Chondrocyte (in vitro differentiated cells): ENCODE measurements around the gene ZNF775. TPM values are rescaled to one million over a fixed set of nuclear protein-coding genes. Genes with fewer than 3 reads are reported as not detected.

Experiments used
- DNase-seq: peaks from one replicate; pipeline ENCODE4 v3.0.0; 2021; ENCODE audit warnings: mixed read lengths, low spot score
- H3K27ac Mint-ChIP-seq: one replicate; pipeline ENCODE4 v1.8.0; 2021; ENCODE audit warnings: mild to moderate bottlenecking, moderate library complexity, mixed read lengths; ENCODE audit not compliant: unreplicated experiment
- H3K27me3 Mint-ChIP-seq: 2 replicates; pipeline ENCODE4 v1.8.0; 2021; ENCODE audit warnings: low read depth, mixed read lengths
- H3K36me3 Mint-ChIP-seq: 2 replicates; pipeline ENCODE4 v1.8.0; 2021; ENCODE audit warnings: low read depth, mixed read lengths
- H3K4me1 Mint-ChIP-seq: 2 replicates; pipeline ENCODE4 v1.8.0; 2021; ENCODE audit warnings: low read depth, mild to moderate bottlenecking, mixed read lengths
- H3K4me3 Mint-ChIP-seq: one replicate; pipeline ENCODE4 v1.8.0; 2021; ENCODE audit warnings: mild to moderate bottlenecking, moderate library complexity, mixed read lengths; ENCODE audit not compliant: unreplicated experiment
- H3K9me3 Mint-ChIP-seq: 2 replicates; pipeline ENCODE4 v1.8.0; 2021; ENCODE audit warnings: low read depth, mixed read lengths
- total RNA-seq: library from RNA; stranded (reverse); gene quantifications from 3 replicates; pipeline ENCODE4 v1.2.1, GENCODE V29; 2021
- TF ChIP-seq, protein P1 (sequence below): fragments of 200-600 bp; sonication (generic); IDR thresholded peaks from 2 replicates; pipeline ENCODE4 v1.5.0; 2021; ENCODE audit warnings: antibody characterized with exemption, mild to moderate bottlenecking, moderate library complexity

ZNF775 gene
- total RNA-seq, 1 donor from 2014 or later = 6.0 TPM

DNA sequence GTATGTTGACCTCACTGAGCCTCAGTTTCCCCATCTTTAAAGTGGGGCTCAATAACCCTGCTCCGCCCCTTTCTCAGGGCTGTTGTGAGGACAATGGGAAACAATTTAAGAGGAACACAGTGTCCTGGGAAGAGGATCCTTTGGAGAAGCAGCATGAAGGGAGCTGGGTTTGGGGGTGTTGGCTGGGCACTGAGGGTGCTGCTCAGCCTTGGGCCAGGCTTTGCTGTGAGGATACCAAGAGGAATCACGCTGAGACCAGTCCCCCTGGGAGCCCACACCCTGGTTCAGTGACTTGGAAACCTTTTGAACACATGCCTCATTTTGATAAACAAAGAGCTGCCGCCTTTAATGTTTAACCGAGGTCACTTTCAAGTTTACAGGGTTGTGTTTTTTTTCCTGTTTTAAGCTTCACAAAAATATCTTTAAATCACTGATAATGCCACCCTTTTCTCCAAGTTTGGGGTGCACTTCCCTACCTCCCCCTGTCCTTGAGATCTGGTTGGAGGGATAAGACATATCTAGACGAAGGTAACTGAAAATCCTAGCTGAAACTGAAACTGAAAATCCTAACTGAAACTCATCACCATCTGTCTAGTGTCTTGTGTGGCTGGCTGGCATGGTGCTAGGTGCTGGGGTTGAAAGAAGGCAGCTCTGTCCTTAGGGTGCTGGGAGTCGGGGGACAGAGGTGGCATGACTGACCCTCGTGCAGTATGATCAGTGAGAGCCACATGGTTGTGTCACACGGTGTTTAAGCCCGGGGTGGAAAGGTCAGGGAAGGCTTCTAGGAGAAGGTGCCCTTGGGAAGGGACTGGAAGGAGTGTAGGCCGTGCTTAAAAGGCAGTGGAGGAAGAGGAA is 27.7 kb downstream of the ZNF775 start:
- TF ChIP-seq, protein P1, sequence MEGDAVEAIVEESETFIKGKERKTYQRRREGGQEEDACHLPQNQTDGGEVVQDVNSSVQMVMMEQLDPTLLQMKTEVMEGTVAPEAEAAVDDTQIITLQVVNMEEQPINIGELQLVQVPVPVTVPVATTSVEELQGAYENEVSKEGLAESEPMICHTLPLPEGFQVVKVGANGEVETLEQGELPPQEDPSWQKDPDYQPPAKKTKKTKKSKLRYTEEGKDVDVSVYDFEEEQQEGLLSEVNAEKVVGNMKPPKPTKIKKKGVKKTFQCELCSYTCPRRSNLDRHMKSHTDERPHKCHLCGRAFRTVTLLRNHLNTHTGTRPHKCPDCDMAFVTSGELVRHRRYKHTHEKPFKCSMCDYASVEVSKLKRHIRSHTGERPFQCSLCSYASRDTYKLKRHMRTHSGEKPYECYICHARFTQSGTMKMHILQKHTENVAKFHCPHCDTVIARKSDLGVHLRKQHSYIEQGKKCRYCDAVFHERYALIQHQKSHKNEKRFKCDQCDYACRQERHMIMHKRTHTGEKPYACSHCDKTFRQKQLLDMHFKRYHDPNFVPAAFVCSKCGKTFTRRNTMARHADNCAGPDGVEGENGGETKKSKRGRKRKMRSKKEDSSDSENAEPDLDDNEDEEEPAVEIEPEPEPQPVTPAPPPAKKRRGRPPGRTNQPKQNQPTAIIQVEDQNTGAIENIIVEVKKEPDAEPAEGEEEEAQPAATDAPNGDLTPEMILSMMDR = no peak
- no peaks in the 10 kb centered on the region for H3K27me3 Mint-ChIP-seq
- H3K9me3 Mint-ChIP-seq = no peaks in the 10 kb centered on the region
- peak overlapping the region; percentile 81 for H3K27ac Mint-ChIP-seq
- H3K4me3 Mint-ChIP-seq = peak overlapping the region; percentile 82
- peaks cover 3% of the 10 kb centered on the region for H3K36me3 Mint-ChIP-seq
- H3K4me1 Mint-ChIP-seq = peaks cover 35% of the 10 kb centered on the region
- DNase-seq = peak; percentile 48

DNA sequence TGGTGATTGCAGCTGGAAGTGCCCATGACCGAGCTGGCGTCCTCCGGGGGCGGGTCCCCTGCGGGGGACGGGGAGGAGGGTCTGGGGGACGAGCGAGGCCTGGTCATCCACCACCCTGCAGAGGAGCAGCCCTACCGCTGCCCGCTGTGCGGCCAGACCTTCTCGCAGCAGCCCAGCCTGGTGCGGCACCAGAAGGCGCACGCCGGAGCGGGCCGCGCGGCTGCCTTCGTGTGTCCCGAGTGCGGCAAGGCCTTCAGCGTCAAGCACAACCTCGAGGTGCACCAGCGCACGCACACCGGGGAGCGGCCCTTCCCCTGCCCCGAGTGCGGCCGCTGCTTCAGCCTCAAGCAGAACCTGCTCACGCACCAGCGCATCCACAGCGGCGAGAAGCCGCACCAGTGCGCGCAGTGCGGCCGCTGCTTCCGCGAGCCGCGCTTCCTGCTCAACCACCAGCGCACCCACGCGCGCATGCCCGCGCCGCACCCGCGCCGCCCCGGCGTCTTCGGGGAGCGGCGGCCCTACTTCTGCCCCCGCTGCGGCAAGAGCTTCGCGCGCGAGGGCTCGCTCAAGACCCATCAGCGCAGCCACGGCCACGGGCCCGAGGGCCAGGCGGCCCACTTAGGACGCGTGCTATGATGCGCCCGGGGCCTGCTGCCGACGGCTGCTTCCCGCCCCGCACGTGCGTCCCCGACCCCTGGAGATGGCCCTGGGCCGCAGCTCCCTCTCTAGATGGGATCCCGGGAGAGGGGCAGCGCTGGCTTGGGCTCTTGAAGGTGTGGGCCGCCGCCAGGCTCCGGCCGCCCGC is 28.7 kb downstream of the ZNF775 start:
- DNase-seq = peak; percentile 84
- peaks cover 32% of the 10 kb centered on the region for H3K4me1 Mint-ChIP-seq
- no peak overlapping the region for H3K4me3 Mint-ChIP-seq
- H3K27me3 Mint-ChIP-seq = no peaks in the 10 kb centered on the region
- peaks cover 3% of the 10 kb centered on the region for H3K36me3 Mint-ChIP-seq
- no peaks in the 10 kb centered on the region for H3K9me3 Mint-ChIP-seq
- TF ChIP-seq, protein P1 = no peak
- H3K27ac Mint-ChIP-seq = no peak overlapping the region

DNA sequence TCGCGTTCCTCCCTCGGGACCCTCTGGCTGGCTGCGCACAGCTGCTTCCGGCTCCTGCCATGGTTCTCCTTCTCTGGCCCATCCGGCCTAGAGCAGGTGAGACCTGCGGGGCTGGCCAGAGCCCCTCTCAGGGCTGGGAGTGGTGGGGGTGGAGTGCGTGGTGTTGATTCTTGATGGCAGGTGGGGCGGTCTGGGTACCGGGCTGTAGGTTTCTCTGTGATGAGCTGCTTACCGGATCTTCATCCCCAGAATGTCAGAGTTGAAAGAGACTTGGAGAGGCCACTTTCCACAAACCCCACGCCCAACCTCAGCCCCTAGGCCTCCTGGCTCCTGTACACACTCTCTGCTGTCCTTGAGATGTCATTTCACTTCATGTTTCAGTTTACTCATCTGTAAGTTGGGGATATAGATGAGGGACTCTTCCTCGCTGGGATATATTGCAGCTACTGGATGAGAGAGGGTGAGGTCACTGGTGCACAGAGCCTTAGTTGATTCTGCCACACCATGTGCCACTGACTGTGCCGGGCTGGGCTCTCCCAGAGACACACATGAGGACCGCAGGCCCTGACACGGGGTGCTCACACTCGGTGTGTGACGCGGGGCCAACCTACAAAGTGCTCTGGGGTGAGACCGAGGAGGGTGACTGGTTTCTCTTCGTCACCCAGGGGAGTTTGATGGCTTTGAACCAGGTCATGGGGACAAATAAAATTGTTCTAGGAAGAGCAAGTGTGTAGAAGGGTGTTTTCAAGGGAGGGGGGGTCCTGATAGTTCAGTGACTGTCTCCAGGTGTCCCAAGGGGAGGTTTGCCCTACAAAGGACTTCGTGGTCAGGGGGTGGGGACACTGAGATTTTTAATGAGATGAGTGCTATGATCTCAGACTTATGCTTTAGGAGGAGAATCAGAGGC is 29.5 kb downstream of the ZNF775 start:
- H3K27ac Mint-ChIP-seq = no peak overlapping the region

DNA sequence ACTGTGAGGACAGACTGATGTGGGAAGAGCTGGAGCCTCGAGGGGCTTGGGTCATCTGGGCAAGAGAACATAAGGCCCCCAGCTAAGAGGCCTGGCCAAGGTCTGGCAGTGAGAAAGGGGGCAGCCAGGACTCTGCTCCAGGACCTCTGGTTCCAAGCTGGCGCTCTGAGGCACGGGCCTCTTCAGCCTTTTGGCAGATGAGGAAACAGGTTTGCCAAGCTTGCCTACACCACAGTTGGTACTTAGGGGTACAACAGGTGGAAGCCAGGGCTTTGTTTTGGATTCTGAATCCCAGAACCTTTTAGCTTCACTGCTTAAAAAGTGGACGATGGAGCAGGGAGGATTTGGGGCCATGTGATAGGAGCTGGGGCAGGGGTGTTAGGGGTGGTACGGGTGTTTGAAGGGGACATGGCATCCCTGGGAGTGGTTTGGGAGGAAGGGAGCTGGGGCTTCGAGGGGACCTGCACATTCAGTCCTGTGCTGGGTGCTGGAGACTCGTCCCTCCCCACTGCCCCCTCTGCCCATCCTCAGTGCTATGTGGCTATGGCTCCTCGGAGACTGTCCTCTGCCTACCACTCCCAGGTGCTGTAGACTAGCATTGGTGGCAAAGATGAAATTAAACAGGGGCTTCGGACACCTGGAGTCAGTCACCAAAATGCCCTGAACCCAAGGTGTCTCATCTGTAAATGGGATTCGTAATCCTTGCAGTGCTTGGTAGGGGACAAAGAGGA is 30.3 kb downstream of the ZNF775 start:
- Mint-ChIP-seq H3K4me1 (peaks cover 19% of the 10 kb centered on the region), H3K27me3 (no peaks in the 10 kb centered on the region), H3K36me3 (peaks cover 3% of the 10 kb centered on the region)

More for the DNA sequence above, 29.5 kb downstream of the ZNF775 start:
- Mint-ChIP-seq H3K9me3 (no peaks in the 10 kb centered on the region), H3K27me3 (no peaks in the 10 kb centered on the region), H3K4me1 (peaks cover 28% of the 10 kb centered on the region), H3K4me3 (no peak overlapping the region), H3K36me3 (peaks cover 3% of the 10 kb centered on the region)
- DNase-seq = peak; percentile 77
- TF ChIP-seq, protein P1 = no peak

More for the DNA sequence above, 30.3 kb downstream of the ZNF775 start:
- no peak overlapping the region for H3K4me3 Mint-ChIP-seq
- TF ChIP-seq, protein P1 = no peak
- no peaks in the 10 kb centered on the region for H3K9me3 Mint-ChIP-seq
- no peak overlapping the region for H3K27ac Mint-ChIP-seq
- peak; percentile 63 for DNase-seq
